Thyroid gland (tissue), 4 donors: ENCODE measurements around the gene ALOX5AP. TPM values are rescaled to one million over a fixed set of nuclear protein-coding genes. Genes with fewer than 3 reads are reported as not detected.

Experiments used
- DNase-seq, 2 donors: peaks; one replicate each; pipeline ENCODE4 v3.0.0-alpha.2; 2019
- H3K27ac ChIP-seq, 3 donors: fragments of 200-600 bp; sonication (generic); 1 replicate in 2 of 3; 2 replicates in 1 of 3; pipeline ENCODE4 v1.5.1; 2016 to 2019; ENCODE audit warnings: mild to moderate bottlenecking in 1 of 3, moderate library complexity in 1 of 3
- H3K27me3 ChIP-seq: fragments of 200-600 bp; sonication (generic); one replicate; pipeline ENCODE4 v1.5.1; 2019
- H3K36me3 ChIP-seq, 2 donors: fragments of 200-600 bp; sonication (generic); one replicate each; pipeline ENCODE4 v1.5.1; 2016 to 2019
- H3K4me1 ChIP-seq, 2 donors: fragments of 200-600 bp; sonication (generic); one replicate each; pipeline ENCODE4 v1.5.1; 2017 to 2019
- H3K4me3 ChIP-seq, 3 donors: fragments of 200-600 bp; sonication (generic); replicated peaks in 1 of 3; 1 replicate in 2 of 3; 2 replicates in 1 of 3; pipeline ENCODE4 v1.5.1; 2016; ENCODE audit warnings: mild to moderate bottlenecking in 1 of 3
- H3K9me3 ChIP-seq: fragments of 200-600 bp; sonication (generic); one replicate; pipeline ENCODE4 v1.5.1; 2017
- CTCF ChIP-seq, 6 experiments: fragments of 200-600 bp in 3 of 6; fragments of 450-650 bp in 3 of 6; sonication (generic) in 3 of 6; IDR thresholded peaks; one replicate each; pipeline ENCODE4 v1.5.1; 2016 to 2019; ENCODE audit warnings: antibody characterized with exemption in 6 of 6, mild to moderate bottlenecking in 2 of 6, inconsistent platforms in 1 of 6, moderate library complexity in 1 of 6
- POLR2A ChIP-seq, 2 donors: fragments of 450-650 bp; IDR thresholded peaks; one replicate each; pipeline ENCODE4 v1.6.1; 2017; ENCODE audit warnings: antibody characterized with exemption in 2 of 2, mild to moderate bottlenecking in 2 of 2, moderate library complexity in 1 of 2
- WGBS, 2 donors: methylation state at CpG; one replicate each; pipeline ENCODE4 v1.1.5; 2017; 5-methylcytosine and 5-hydroxymethylcytosine counted together
- intact Hi-C: fragments of 100-400 bp; cut with DNase I; formaldehyde crosslinking; loops from one replicate; pipeline ENCODE4 v1.15.1; 2023
- total RNA-seq, 4 donors: library from RNA; depleted of rRNA; stranded (reverse); fragments of >200 nt; gene quantifications; one replicate each; pipeline ENCODE4 v1.2.3, GENCODE V29; 2016

The ALOX5AP gene
- total RNA-seq, 4 donors from 2014 or later: 3.6 to 13.4 (median 6.1) TPM

GRCh38 chr13:30697996-30698401 lies 37.3 kb upstream of the ALOX5AP start:
- H3K9me3 ChIP-seq: no peaks in the 10 kb centered on the region
- peaks cover 0 to 6% of the 10 kb centered on the region in 2 donors for H3K4me1 ChIP-seq
- intact Hi-C loops: no loop called here
- H3K4me3 ChIP-seq: no peak overlapping the region
- 61 to 70% methylated on average over 7 of the region's 7 CpGs for WGBS, 2 donors
- H3K27ac ChIP-seq: no peak overlapping the region
- DNase-seq: no peak
- H3K36me3 ChIP-seq: no peaks in the 10 kb centered on the region
- no peaks in the 10 kb centered on the region for H3K27me3 ChIP-seq
- no peak for TF ChIP-seq POLR2A (IDR thresholded peaks at IDR 0.05)
- no peak for TF ChIP-seq CTCF (IDR thresholded peaks at IDR 0.05)

- no peaks in the 10 kb centered on the region for H3K9me3 ChIP-seq
- H3K4me1 ChIP-seq: peaks cover 0 to 6% of the 10 kb centered on the region in 2 donors
- TF ChIP-seq POLR2A (IDR thresholded peaks at IDR 0.05) (no peak), CTCF (IDR thresholded peaks at IDR 0.05) (no peak)
- H3K27ac ChIP-seq: no peak overlapping the region
- intact Hi-C loops: no loop called here
- H3K36me3 ChIP-seq: no peaks in the 10 kb centered on the region
- no peaks in the 10 kb centered on the region for H3K27me3 ChIP-seq
- 90% methylated on average over 9 to 15 of the region's 15 CpGs for WGBS, 2 donors
- DNase-seq: no peak
- no peak overlapping the region for H3K4me3 ChIP-seq
These were observed 36.8 kb upstream of the ALOX5AP start for GRCh38 chr13:30698488-30699005.

GRCh38 chr13:30700364-30700763 lies 35.0 kb upstream of the ALOX5AP start:
- no peaks in the 10 kb centered on the region for H3K9me3 ChIP-seq
- DNase-seq: no peak
- H3K36me3 ChIP-seq: no peaks in the 10 kb centered on the region
- TF ChIP-seq CTCF (IDR thresholded peaks at IDR 0.05): no peak
- TF ChIP-seq POLR2A (IDR thresholded peaks at IDR 0.05): no peak
- no peak overlapping the region for H3K4me3 ChIP-seq
- no peak overlapping the region for H3K27ac ChIP-seq
- WGBS, 2 donors: 74 to 76% methylated on average over 5 of the region's 5 CpGs
- intact Hi-C loops: no loop called here
- H3K27me3 ChIP-seq: no peaks in the 10 kb centered on the region
- H3K4me1 ChIP-seq: peaks cover 0 to 6% of the 10 kb centered on the region in 2 donors

- H3K27ac ChIP-seq: no peak overlapping the region
- H3K36me3 ChIP-seq: no peaks in the 10 kb centered on the region
- H3K27me3 ChIP-seq: no peaks in the 10 kb centered on the region
- TF ChIP-seq POLR2A (IDR thresholded peaks at IDR 0.05) (no peak), CTCF (IDR thresholded peaks at IDR 0.05) (no peak)
- no peak for DNase-seq
- intact Hi-C loops: no loop called here
- no peaks in the 10 kb centered on the region for H3K4me1 ChIP-seq
- H3K9me3 ChIP-seq: no peaks in the 10 kb centered on the region
- 88 to 90% methylated on average over 4 of the region's 4 CpGs for WGBS, 2 donors
- no peak overlapping the region for H3K4me3 ChIP-seq
These were observed 33.3 kb upstream of the ALOX5AP start for GRCh38 chr13:30702006-30702405.

GRCh38 chr13:30704596-30704995 lies 30.7 kb upstream of the ALOX5AP start:
- Histone ChIP-seq H3K27ac (no peak overlapping the region), H3K27me3 (no peaks in the 10 kb centered on the region), H3K4me3 (no peak overlapping the region), H3K9me3 (no peaks in the 10 kb centered on the region), H3K4me1 (no peaks in the 10 kb centered on the region), H3K36me3 (no peaks in the 10 kb centered on the region)
- TF ChIP-seq CTCF (IDR thresholded peaks at IDR 0.05): no peak
- TF ChIP-seq POLR2A (IDR thresholded peaks at IDR 0.05): no peak
- WGBS, 2 donors: 63 to 77% methylated on average over 5 to 6 of the region's 6 CpGs
- no peak for DNase-seq
- intact Hi-C loops: no loop called here
